ENCODE measurements around the gene AGAP3.

AGAP3 gene

DNA sequence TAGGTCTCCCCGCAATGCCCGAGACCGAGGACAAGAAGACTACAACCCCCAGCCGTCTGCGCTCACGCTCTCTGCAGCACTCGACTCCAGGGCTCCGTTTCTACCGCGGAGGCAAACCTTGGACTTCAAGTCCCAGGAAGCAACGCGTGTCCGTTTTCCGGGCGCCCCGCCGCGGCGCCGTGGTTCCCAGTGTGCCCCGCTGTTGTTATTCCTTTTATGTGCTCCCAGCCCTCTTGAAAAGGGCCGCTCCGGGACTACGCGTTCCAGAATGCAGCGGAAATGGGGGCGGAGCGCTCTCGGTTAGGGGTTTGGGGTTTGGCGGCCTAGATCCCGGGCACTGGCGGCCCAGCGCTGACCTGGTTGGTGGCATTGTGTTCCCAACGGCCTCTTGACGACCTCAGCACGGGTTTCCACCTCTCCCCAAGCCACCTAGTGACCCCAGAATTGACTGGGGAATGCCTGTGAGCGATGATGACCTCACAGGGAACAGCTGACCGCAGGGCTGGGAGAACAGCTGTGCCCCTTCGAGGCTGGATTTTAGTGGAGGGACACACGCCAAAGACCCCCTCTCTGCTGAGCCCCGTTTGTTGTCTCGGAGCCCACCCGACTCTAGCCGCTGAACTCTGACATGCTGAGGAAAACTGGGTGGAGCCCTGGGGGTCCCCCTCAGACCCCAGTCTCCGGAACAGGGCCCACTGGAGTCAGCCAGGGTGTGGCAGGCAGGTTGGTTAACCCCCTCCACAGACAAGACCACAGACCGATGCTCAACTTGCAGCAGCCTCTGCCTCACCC, 28.1 kb upstream of the AGAP3 start:
- peak; percentile 99 for DNase-seq

DNA sequence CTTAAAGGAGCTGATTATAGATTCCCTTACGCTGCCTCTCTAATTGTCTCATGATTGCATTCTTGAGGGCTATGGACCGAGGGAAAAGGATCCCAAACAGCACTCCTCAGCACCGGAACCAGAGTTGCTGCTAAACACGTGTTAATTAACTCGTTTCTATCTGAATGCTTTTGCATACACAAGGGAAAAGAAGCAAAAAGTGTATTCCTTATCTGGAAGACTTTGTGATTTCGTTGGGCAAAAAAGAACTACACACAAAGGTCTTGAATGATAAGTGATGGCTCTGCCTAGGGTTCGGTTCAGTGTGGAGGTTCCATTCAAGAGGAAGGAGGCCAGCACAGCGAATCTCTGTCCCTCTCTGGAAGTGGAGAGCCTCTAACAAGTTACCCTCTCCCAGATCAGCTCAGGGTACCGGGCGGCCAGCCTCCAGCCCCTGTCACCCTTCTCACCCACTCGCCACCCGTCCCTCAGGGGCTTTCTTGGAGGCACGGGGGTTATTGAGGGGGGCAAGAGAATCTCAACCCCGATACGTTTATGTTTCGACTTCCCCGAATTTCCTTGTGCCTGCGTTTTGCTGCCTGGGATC, 27.4 kb upstream of the AGAP3 start:
- DNase-seq, result peak; percentile 73

DNA sequence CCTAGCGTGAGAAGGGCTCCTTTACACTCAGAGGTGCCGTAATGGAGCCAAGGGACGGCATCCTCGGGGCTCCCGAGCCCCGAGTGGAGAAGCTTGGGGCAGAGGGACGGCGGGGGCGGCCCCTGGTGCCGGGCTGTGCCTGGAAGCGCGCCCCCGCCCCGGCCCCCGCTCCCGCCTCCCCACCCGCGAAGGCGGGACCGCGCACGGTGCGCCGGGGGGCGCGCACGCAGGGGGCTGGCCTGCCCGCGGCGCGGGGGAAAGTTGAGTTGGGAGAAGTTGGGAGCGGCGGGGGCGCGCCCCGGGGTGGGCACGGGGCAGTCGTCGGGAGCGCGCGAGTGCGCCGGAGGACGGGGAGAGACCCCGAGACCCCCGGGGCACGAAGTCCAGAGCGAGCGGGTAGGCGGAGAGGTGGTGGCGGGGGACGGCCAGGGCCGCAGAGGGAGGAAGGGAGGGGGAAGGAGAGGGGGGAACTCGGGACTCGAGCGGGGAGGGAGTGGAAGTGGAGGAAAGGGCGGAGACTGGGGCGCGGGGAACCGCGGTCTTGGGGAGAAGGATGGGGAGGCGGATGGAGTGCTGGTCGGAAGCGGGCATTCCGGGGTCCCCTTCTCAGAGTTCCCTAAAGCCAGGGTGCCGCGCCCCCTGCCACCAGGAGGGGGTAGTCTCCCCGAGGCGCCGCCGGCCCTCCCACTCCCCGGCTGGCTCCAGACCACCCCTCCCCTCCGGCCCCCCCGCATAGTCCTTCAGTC, 26.7 kb upstream of the AGAP3 start, which contains the start of gene SLC4A2:
SLC4A2 (plus strand) TSS at position 223 of the 746 bp plus-strand sequence. CDS start 2,399 bp downstream, outside the sequence.
- peak; percentile 91 for DNase-seq

DNA sequence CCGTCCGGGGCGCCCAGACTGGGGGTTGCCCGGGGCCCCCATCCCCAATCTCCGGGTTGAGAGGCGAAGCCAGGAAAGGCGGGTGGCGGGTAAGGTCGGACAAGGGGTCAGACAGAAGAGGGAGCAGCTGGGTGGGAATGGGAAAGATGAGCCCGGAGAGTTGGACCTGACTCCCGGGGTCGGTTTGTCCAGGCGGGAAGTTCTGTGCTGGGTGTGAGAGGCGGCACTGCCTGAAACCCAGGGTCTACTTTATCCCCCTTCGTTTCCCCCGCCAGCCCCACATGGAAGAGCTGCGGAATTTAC, 26.2 kb upstream of the AGAP3 start:
- DNase-seq, result no peak

DNA sequence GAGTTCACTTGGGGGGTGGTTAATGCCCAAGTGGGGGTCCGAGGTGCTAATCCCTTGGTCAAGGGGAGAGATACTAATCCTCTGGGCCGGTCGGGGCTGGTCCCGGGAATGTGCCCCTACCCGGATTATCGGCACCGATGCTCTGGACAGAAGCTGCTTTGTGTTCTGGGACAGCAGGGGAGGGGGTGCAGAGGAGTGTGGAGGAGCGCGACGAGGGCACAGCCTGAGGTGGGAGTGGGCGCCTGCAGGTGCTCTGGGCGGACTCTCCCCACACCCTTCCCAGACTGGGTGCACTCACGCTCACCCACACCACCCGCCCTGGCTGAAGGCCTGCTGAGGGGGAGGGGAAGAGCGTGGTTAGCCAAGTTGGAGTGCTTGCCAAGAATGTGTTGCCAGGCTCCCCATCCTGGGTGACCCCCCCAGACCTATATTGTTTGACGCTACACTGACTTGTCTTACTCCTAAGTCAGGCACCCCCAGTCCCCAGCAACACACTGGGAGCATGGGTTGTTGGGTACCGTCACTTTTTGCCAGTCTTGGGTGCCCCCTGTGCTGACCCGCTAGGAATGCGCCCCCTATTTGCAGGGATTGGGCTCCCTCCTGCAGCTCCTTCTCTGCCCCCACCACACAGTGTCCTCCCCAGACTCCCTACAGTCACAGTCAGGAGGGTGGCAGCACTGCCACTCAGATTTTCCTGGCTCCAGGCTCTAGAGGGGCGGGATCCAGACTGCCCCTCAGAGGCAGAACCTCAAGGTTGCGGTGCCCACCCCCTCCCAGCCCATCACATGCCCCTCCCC, 25.7 kb upstream of the AGAP3 start:
- peak; percentile 67 for DNase-seq

DNA sequence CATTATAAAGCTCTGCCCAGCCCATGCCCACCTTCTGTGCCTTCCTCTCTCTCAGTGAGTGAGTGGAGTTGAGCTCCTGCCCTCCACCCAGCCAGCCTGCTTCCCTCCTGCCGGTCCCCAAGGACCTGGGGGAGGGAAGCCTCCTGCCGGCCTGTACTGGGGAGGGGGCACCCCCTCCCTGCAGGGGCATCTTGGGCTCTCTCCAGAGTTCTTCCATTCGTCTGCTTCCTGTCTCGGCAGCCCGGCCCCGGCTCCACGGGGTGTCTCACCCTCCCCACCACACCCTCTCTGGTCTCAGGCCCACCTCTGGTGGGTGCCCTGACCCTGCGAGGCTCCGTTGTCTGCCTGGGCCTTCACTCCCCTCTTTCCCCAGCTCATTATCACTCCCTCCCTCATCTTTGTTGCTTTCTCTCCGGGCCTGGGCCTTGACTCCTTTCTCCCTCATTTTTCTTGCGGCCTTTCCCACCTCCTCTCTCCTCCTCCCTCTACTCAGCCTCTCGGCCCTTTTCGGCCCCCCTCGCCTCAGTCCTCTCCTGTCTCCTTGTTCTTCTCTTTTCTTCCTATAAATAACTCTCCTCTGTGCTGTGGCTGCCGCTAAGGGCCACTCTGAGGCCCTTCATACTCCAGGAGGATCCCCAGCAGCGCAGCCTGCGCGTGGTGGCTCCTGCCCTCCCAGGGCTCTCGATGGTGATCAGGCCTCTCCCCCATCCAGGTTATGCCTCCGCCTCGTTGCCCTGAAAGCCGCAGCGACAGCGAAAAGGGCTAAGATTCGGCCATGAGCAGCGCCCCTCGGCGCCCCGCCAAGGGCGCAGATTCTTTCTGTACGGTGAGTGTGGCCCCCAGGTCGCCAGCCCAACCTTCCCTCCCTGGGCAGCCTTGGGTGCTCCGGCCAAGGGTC, 24.8 kb upstream of the AGAP3 start:
- DNase-seq, result no peak

DNA sequence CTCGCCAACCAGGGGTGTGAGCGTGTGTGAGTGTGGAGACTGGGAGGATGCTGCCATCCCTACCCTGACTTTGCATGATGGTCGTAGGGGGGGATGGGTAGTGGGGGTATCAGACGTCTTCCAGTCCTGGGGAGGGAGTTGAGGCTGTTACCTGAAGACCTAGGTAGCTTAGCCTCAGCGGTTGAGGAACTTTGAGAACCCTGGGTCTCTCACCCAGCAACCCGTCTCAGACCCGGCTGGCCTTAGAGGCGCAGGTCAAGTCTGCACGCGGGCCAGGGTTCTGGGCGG, 24.2 kb upstream of the AGAP3 start:
- DNase-seq, result no peak

DNA sequence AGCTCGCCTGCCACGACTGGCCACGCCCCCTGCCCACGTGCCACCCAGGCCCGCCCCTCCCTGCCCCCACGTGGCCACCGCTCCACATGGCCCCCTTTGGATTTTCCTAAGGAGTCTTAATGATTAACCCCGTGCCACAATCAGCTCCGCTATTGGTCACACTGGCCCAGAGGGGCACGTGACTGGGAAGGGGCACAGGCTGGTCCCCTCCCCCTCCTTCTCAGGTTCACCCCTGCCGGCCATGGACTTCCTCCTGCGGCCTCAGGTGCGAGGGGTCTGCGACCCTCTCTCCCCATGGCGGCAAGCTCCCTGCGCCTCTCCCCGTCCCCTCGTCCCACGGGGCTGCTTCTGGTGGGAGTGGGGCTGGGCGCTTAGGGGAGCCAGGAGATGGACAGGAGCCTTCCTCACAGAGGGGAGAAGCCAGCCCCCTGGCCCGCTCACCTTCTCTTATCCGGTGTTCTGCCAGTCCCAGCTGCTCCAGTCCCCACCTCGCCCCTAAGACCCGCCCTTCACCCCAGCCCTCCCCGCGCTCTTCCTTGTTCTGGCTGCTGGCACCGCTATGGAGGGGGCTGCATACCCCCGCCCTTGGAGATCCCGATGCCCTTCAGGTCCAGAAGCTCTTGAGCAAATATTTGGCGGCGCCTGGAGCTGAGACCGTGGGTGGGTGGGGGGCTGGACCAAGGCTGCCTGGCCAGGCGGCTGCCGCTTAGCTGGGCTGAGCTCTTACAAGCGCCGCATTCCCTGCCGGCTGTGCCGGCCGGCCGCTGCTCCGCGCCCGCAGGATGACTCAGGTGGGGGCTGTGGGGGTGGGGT, 23.7 kb upstream of the AGAP3 start:
- no peak for DNase-seq

DNA sequence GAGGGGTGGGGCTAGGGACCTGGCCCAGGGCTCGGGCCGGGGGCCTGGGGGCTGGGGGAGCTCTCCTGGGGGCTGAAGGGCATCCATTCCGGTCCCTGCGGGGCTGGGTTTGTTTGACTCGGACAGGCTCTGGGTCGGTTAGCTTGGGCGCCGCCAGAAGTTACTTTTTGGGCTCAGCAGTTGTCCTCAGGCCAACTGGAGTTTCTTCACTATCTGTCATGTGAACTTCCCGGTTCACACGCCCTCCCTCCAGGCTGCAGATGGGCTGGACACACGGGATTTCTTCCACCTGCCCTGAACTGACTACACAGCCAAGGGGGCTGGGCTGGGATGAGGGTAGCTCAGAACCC, 23.1 kb upstream of the AGAP3 start:
- no peak for DNase-seq

DNA sequence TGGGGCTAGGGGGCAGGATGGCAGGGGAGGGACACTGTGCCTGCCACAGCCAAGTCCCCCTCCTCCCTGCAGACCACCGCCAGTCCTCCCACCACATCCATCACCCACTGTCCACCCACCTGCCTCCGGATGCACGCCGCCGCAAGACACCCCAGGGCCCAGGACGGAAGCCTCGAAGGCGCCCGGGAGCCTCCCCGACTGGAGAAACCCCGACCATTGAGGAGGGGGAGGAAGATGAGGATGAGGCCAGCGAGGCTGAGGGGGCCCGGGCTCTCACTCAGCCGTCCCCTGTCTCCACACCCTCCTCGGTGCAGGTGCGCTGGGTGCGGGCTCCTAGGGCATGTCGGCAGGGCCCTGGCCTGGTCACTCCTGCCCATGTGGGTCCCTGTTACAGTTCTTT, 21.8 kb upstream of the AGAP3 start:
- DNase-seq, result no peak

DNA sequence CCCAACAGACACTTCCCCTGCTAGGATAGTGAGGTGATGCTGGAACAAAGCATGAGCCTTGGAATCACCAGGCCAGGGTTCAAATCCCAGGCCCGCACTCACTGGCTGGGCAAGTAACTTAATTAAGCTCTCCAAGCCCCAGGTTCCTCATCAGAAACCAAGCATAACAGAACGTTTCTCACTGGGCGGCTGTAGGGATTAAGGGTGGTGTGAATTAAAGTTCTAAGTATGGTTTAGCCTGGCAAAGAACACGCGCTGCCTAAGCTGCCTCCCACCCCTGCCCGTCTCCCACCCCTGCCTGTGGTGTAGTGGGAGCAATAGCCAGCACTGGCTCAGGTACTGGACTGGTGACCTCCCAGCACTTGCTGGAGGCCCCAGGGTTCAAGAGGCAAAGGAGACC, 21.3 kb upstream of the AGAP3 start:
- DNase-seq, result no peak

DNA sequence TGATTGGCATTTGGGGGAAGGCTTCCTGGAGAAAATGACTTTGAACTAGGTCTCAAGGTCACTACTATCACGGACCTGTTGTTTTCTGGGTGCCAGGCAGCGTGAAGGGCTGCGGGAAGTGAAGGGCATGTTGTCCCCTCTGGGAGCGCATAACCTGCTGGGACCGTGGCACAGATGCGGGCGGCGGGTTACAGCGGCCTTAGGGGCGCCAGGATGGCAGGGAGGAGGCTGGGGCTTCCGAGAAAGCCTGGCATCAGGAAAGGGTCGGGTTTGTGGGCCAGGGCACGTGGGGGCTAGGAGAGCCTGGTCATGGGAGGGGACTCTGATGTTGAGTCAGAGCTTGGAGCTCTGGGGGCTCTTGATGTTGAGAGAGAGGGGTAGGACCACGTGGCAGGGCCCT, 20.8 kb upstream of the AGAP3 start:
- no peak for DNase-seq

DNA sequence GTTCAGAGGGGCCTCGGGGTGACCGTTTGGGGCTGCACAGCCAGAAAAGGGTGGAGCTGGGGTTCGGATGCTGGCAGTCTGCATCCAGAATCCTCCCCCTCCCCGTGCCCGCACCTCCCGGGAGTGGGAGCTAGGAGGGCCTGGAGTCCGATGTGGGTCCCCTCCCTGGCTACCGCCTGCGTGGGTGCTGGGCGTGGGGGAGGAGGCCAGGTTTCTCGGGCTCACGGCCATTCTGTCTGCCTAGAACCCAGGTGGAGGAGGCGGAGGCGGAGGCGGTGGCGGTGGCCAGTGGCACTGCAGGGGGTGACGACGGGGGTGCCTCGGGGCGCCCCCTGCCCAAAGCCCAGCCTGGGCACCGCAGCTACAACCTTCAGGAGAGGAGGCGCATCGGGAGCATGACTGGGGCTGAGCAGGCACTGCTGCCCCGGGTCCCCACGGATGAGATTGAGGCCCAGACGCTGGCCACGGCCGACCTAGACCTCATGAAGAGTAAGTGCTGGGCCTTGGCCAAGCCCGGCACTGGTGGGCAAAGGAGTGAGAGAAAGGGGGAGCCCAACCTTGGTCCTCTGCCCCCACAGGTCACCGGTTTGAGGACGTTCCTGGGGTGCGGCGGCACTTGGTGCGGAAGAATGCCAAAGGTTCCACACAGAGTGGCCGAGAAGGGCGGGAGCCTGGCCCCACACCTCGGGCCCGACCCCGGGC, 19.9 kb upstream of the AGAP3 start:
- no peak for DNase-seq

DNA sequence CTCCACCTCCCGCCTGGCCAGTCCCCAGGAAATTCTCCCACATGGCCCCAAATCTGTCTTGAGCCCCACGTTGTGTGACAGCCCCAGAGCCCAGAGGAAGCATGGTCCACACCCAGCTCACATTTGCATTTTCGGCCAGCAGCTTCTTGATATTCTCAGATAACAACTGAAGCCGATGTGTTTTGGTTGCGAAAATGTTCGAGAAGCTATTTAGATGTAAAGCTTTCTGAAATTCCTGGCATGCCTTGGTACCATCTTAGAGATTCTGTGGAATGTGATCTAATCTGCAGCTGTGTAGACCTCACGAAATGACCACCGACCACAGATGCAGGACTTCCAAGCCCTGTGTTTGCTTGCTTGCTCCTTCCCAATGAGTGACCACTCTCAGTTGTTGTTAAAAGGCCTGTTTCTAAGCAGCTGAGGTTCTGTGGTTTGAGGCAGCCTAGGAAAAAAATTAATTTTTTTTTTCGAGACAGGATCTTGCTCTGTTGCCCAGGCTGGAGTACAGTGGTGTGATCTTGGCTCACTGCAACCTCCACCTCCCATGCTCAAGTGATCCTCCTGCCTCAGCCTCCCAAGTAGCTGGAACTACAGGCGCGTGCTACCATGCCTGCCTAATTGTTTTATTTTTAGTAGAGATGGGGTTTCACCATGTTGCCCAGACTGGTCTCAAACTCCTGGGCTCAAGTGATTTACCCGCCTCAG, 18.1 kb upstream of the AGAP3 start:
- DNase-seq, result no peak

DNA sequence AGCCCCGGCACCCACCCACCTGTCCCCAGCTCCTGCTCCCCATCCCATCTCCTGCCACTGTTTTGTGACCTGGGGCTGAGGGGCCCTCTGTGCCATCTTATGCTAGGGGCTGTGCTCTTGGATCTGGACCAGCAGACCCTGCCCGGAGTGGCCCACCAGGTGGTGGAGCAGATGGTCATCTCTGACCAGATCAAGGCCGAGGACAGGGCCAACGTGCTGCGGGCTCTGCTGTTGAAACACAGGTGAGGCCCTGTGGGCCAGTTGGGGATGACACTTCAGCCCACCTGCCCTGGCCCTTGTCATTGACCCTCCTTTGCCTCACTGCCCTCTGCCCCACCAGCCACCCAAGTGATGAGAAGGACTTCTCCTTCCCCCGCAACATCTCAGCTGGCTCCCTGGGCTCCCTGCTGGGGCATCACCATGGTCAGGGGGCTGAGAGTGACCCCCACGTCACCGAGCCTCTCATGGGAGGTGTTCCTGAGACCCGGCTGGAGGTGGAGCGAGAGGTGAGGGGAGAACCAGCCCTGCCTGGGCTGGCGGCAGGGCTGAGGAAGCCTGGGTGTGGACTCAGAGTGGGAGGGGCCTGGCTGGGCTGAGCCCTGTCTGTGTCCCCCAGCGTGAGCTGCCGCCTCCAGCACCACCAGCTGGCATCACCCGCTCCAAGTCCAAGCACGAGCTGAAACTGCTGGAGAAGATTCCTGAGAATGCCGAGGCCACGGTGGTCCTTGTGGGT, 16.3 kb upstream of the AGAP3 start:
- DNase-seq, result no peak

DNA sequence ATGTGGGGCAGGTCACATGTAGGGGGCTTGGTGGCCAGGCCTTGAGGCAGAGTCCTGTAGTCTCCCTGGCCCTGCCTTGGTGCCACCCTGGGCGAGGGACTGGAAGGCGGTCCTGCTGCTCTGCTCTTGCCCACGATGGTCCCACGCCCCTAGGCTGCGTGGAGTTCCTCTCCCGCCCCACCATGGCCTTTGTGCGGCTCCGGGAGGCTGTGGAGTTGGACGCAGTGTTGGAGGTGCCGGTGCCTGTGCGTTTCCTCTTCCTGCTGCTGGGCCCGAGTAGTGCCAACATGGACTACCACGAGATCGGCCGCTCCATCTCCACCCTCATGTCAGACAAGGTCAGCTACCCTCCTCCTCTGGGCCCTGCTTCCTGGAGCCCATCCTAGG, 15.7 kb upstream of the AGAP3 start:
- no peak for DNase-seq

DNA sequence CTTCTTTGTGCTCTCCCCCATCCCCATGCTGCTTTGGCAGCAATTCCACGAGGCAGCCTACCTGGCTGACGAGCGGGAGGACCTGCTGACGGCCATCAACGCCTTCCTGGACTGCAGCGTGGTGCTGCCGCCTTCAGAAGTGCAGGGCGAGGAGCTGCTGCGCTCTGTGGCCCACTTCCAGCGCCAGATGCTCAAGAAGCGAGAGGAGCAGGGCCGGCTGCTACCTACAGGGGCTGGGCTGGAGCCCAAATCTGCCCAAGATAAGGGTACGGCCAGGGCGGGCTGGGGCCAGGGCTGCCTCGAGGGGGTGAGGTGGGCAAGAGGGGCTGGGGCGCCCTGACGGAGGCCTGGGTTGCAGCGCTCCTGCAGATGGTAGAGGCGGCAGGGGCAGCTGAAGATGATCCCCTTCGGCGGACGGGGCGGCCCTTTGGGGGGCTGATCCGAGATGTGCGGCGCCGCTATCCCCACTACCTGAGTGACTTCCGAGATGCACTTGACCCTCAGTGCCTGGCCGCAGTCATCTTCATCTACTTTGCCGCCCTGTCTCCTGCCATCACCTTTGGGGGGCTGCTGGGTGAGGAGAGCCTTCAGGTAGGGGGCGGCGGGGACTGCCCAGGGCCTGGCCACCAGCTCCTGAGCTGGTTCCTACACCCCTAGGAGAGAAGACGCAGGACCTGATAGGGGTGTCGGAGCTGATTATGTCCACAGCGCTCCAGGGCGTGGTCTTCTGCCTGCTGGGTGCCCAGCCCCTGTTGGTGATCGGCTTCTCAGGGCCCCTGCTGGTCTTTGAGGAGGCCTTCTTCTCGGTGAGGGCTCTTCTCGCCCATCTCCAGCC, 15.0 kb upstream of the AGAP3 start:
- no peak for DNase-seq

DNA sequence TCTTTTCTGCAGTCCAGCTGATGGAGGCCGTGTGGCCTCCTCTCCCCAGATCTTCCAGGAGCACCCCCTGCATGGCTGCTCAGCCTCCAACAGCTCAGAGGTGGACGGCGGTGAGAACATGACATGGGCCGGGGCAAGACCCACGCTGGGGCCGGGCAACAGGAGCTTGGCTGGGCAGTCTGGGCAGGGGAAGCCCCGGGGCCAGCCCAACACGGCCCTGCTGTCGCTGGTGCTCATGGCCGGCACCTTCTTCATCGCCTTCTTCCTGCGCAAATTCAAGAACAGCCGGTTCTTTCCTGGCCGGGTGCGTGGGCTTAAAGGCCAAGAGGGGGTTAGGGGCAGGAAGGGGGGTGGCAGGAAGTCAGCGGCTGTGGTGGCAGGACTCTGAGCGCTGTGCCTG, 12.3 kb upstream of the AGAP3 start:
- DNase-seq, result no peak
